ENCODE data around the gene ENTPD8. TPM values are rescaled to one million over a fixed set of nuclear protein-coding genes. Genes with fewer than 3 reads are reported as not detected.

Gene ENTPD8
- total and polyA plus RNA-seq, 3 experiments from 2014 or later, result not detected

DNA sequence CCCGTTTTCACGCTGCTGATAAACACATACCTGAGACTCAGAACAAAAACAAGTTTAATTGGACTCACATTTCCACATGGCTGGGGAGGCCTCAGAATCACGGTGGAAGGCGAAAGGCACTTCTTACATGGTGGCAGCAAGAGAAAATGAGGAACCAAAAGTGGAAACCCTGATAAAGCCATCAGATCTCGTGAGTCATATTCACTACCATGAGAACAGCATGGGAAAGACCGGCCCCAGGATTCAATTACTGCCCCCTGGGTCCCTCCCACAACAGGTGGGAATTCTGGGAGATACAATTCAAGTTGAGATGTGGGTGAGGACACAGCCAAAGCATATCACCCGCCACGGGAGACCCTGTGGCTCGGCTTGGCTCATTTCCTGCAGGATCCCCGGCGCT lies 38.4 kb downstream of the ENTPD8 start:
- peaks cover 4 to 9% (median 8%) of the 10 kb centered on the region in 3 donors for H3K4me1 Mint-ChIP-seq
- CTCF ChIA-PET, result no interaction called here
- no peak for DNase-seq
- peaks cover 0 to 10% (median 9%) of the 10 kb centered on the region in 3 donors for H3K36me3 Mint-ChIP-seq
- Histone ChIP-seq H3K27ac (ENCODE audit: low read depth, low read length) (no peak overlapping the region), H3K9me3 (ENCODE audit: low read length) (no peaks in the 10 kb centered on the region), H3K36me3 (ENCODE audit: insufficient read depth, low read length) (no peaks in the 10 kb centered on the region), H3K4me1 (ENCODE audit: insufficient read depth, low read length) (peaks cover 6% of the 10 kb centered on the region), H3K4me3 (ENCODE audit: low read length) (no peak overlapping the region), H3K27me3 (ENCODE audit: insufficient read depth, low read length, poor library complexity, severe bottlenecking) (no peaks in the 10 kb centered on the region)
- H3K9me3 Mint-ChIP-seq, result no peaks in the 10 kb centered on the region
- H3K4me3 Mint-ChIP-seq, result no peak overlapping the region
- peaks cover 0 to 2% of the 10 kb centered on the region in 2 donors for H3K27me3 Mint-ChIP-seq
- no peak overlapping the region for H3K27ac Mint-ChIP-seq
- POLR2A ChIA-PET, result no interaction called here

DNA sequence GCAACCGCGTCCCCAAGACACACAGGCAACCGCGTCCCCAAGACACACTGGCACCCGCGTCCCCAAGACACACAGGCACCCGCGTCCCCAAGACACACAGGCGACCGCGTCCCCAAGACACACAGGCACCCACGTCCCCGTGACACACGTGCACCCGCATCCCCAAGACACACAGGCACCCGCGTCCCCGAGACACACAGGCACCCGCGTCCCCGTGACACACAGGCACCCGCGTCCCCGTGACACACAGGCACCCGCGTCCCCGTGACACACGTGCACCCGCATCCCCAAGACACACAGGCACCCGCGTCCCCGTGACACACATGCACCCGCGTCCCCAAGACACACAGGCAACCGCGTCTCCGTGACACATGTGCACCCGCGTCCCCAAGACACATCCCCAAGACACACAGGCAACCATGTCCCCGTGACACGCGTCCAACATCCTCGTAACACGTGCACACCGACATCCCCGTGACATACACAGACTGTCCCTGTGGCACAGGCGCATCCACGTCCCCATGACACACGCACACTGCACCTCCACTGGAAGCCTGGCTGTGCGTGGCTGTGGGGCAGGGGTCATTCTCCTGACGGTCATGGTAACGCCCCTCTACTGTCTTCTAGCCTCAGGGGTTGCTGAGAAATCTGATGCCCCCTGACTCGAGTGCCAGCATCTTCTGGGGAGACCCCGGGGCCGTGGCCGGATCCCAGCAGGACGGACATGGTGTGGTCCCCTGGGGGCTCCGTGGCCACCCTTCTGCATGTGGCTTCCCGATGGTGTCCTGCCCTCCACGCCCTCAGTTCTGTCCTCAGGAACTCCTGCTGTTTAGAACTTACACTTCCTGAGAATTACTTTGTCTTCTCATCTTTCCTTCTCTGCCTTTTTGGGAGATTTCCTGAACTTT lies 42.3 kb downstream of the ENTPD8 start:
- Histone ChIP-seq H3K9me3 (ENCODE audit: low read length) (no peaks in the 10 kb centered on the region), H3K27me3 (ENCODE audit: insufficient read depth, low read length, poor library complexity, severe bottlenecking) (no peaks in the 10 kb centered on the region), H3K27ac (ENCODE audit: low read depth, low read length) (no peak overlapping the region), H3K4me3 (ENCODE audit: low read length) (no peak overlapping the region), H3K36me3 (ENCODE audit: insufficient read depth, low read length) (no peaks in the 10 kb centered on the region), H3K4me1 (ENCODE audit: insufficient read depth, low read length) (no peaks in the 10 kb centered on the region)
- no peak for DNase-seq
- no peak overlapping the region for H3K27ac Mint-ChIP-seq
- H3K36me3 Mint-ChIP-seq, result peaks cover 0 to 15% (median 10%) of the 10 kb centered on the region in 3 donors
- H3K9me3 Mint-ChIP-seq, result no peaks in the 10 kb centered on the region
- H3K27me3 Mint-ChIP-seq, result no peaks in the 10 kb centered on the region
- H3K4me1 Mint-ChIP-seq, result peaks cover 6 to 15% (median 7%) of the 10 kb centered on the region in 3 donors
- ChIA-PET CTCF (no interaction called here), POLR2A (no interaction called here)
- H3K4me3 Mint-ChIP-seq, result no peak overlapping the region

DNA sequence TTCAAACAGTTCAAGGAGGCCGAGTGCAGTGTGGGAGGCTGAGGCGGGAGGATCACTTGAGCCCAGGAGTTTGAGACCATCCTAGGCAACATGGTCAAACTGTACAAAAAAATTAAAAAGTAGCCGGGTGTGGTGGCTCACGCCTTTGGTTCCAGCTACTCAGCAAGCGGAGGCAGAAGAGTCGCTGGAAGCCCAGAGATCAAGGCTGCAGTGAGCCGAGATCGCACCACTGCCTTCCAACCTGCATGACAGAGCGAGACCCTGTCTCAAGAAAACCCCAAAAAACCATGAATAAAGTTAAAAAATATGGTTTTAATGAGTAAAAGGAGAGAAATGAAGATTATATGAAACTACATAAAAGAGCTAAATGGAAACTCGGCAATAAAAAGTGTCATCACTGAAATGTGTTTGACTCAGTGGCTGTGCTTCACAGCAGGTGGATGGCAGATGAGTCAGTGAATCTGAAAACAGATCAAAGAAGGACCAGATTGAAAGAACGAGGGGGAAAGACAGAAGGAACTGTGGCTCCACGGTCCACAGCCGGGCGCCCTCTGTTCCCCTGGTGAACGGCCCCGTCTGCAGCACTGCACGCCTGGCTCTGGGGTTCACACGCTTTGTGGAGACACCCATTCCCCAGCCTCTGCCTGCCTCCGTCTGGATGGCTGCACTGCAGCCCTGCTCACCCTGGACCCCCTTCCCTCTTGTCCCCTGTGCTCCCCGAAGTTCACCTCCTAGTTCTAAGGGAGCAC lies 43.3 kb downstream of the ENTPD8 start:
- peaks cover 6 to 15% (median 7%) of the 10 kb centered on the region in 3 donors for H3K4me1 Mint-ChIP-seq
- H3K4me3 Mint-ChIP-seq, result no peak overlapping the region
- no peaks in the 10 kb centered on the region for H3K27me3 ChIP-seq (ENCODE audit: insufficient read depth, low read length, poor library complexity, severe bottlenecking)
- H3K27ac Mint-ChIP-seq, result no peak overlapping the region
- no peak overlapping the region for H3K27ac ChIP-seq (ENCODE audit: low read depth, low read length)
- peaks cover 0 to 15% (median 10%) of the 10 kb centered on the region in 3 donors for H3K36me3 Mint-ChIP-seq
- no peaks in the 10 kb centered on the region for H3K9me3 Mint-ChIP-seq
- no peak for DNase-seq
- ChIA-PET CTCF (no interaction called here), POLR2A (no interaction called here)
- no peak overlapping the region for H3K4me3 ChIP-seq (ENCODE audit: low read length)
- no peaks in the 10 kb centered on the region for H3K4me1 ChIP-seq (ENCODE audit: insufficient read depth, low read length)
- H3K9me3 ChIP-seq (ENCODE audit: low read length), result no peaks in the 10 kb centered on the region
- H3K36me3 ChIP-seq (ENCODE audit: insufficient read depth, low read length), result no peaks in the 10 kb centered on the region
- H3K27me3 Mint-ChIP-seq, result no peaks in the 10 kb centered on the region

DNA sequence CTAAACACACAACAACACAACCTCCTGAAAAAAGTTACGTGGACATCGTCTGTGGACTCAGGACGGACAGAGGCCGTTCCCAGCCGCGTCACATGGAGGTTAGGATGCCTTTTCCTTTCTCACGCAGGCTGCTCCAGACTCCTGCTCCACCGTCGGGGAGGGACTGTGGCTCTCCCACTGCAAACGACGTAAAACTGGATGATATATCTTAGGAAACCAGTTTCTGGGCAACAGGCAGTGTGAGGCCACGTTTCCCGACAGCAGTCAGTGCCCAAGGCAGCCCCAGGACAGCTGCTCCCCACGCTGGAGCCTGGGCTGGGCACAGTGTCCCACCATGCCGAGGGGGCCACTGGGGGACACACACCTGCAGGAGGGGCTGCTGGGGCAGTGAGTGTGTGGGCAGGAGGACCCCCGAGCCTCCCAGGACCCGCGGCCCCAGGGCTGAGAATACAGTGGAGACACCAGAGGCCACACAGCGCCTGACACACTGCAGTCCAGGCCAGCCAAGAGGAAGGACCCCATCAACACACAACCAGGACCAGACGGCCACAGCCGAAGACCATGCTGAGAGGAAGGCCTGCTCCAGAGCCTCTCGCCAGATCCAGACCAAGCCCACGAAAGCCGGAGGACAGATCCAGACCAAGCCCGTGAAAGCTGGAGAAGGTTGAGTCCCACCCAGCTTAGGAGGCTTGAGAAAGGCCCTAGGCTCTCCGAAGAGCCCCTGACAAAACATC lies 44.4 kb downstream of the ENTPD8 start:
- Mint-ChIP-seq H3K4me1 (peaks cover 6 to 15% (median 7%) of the 10 kb centered on the region in 3 donors), H3K9me3 (no peaks in the 10 kb centered on the region), H3K36me3 (peaks cover 0 to 16% (median 3%) of the 10 kb centered on the region in 3 donors), H3K27ac (no peak overlapping the region), H3K4me3 (no peak overlapping the region), H3K27me3 (no peaks in the 10 kb centered on the region)
- H3K27ac ChIP-seq (ENCODE audit: low read depth, low read length), result no peak overlapping the region
- H3K4me1 ChIP-seq (ENCODE audit: insufficient read depth, low read length), result no peaks in the 10 kb centered on the region
- H3K9me3 ChIP-seq (ENCODE audit: low read length), result no peaks in the 10 kb centered on the region
- no peak for DNase-seq
- ChIA-PET POLR2A (no interaction called here), CTCF (no interaction called here)
- no peak overlapping the region for H3K4me3 ChIP-seq (ENCODE audit: low read length)
- H3K36me3 ChIP-seq (ENCODE audit: insufficient read depth, low read length), result no peaks in the 10 kb centered on the region
- no peaks in the 10 kb centered on the region for H3K27me3 ChIP-seq (ENCODE audit: insufficient read depth, low read length, poor library complexity, severe bottlenecking)

DNA sequence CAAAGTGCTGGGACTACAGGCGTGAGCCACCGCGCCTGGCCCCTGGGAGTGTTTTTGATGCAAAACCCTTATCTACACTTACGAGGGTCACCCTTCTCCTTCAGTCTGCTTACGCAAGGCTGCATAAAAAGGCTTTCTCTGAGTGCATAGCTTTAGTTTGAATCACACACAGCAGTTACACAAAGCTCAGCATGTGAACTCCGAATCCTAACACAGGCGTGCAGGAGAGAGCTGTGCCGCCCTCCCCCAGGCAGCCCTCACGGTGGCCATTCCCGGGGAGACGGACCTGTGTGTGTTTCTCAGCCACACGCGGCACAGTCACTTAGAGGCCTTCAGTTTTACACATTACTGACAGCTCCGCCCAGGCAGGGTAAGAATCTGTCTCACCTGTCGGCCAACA lies 44.9 kb downstream of the ENTPD8 start:
- CTCF ChIA-PET, result no interaction called here
- H3K9me3 ChIP-seq (ENCODE audit: low read length), result no peaks in the 10 kb centered on the region
- no peaks in the 10 kb centered on the region for H3K36me3 ChIP-seq (ENCODE audit: insufficient read depth, low read length)
- no peaks in the 10 kb centered on the region for H3K27me3 Mint-ChIP-seq
- no peak overlapping the region for H3K27ac ChIP-seq (ENCODE audit: low read depth, low read length)
- POLR2A ChIA-PET, result no interaction called here
- H3K4me1 Mint-ChIP-seq, result peaks cover 6 to 15% (median 7%) of the 10 kb centered on the region in 3 donors
- no peak overlapping the region for H3K4me3 ChIP-seq (ENCODE audit: low read length)
- no peaks in the 10 kb centered on the region for H3K4me1 ChIP-seq (ENCODE audit: insufficient read depth, low read length)
- H3K4me3 Mint-ChIP-seq, result no peak overlapping the region
- H3K36me3 Mint-ChIP-seq, result peaks cover 0 to 18% (median 3%) of the 10 kb centered on the region in 3 donors
- no peaks in the 10 kb centered on the region for H3K27me3 ChIP-seq (ENCODE audit: insufficient read depth, low read length, poor library complexity, severe bottlenecking)
- DNase-seq, result no peak
- H3K27ac Mint-ChIP-seq, result no peak overlapping the region
- H3K9me3 Mint-ChIP-seq, result no peaks in the 10 kb centered on the region

DNA sequence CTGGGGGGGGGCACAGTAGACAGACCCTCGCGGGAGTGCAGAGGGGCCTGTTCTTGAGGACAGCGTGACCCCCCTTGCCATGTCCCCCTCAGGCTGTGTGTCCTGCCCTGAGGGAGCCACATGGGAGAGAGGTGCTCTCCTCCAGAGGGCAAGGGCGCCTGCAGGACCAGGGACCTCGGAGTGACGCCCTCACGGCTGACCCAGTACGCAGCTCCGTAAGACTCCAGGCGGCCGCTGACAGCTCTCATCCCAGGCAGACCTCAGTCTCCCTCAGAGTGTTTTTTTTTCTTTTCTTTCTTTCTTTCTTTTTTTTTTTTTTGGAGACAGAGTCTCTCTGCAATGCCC lies 45.5 kb downstream of the ENTPD8 start:
- CTCF ChIA-PET, result no interaction called here
- peaks cover 6 to 15% (median 7%) of the 10 kb centered on the region in 3 donors for H3K4me1 Mint-ChIP-seq
- peaks cover 0 to 18% (median 3%) of the 10 kb centered on the region in 3 donors for H3K36me3 Mint-ChIP-seq
- Histone ChIP-seq H3K4me1 (ENCODE audit: insufficient read depth, low read length) (no peaks in the 10 kb centered on the region), H3K27me3 (ENCODE audit: insufficient read depth, low read length, poor library complexity, severe bottlenecking) (no peaks in the 10 kb centered on the region), H3K36me3 (ENCODE audit: insufficient read depth, low read length) (no peaks in the 10 kb centered on the region), H3K27ac (ENCODE audit: low read depth, low read length) (no peak overlapping the region), H3K4me3 (ENCODE audit: low read length) (no peak overlapping the region), H3K9me3 (ENCODE audit: low read length) (no peaks in the 10 kb centered on the region)
- no peak overlapping the region for H3K4me3 Mint-ChIP-seq
- H3K27me3 Mint-ChIP-seq, result no peaks in the 10 kb centered on the region
- POLR2A ChIA-PET, result interaction anchor here (0.5 kb wide), 1 partner anchor 18 kb away, joined by 3 read pairs; no protein-coding TSS in a partner anchor
- H3K9me3 Mint-ChIP-seq, result no peaks in the 10 kb centered on the region
- DNase-seq, result no peak
- H3K27ac Mint-ChIP-seq, result no peak overlapping the region

DNA sequence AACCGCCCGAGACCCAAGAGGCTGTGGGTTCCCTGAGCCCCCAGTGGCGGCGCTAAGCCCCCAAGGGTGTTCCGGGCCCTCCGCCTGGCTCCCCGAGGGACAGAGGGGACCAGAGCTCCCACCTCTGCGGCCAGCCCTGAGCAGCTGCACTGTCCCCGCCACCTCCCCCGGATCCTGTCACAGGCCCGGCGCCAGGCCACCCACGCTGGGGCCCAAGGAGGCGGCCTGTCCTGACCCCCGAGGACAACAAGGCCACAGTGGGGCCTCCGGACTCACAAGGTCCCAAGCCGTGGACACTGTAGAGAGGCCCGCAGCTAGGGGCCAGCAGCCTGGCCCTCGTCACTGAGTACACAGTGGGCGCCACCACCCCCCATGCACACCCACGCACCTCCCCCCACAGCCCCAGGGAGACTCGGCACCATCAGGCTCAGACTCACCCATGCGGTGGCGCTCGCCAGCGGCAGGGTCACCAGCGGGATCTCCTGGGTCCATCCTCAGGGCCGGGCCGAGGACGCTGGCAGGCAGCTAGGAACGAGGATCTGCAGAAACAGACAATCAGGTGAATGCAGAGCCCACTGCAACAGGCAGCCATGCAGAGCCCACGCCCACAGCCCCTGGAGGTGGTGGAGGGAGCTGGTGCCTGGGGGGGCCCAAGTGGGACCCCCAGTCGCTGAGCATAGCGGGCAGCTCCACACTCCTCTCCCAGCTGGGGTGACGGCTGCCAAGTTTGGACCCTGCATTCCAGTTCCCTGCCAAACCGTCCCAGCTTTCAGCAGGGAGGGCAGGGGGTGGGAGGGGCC lies 46.1 kb downstream of the ENTPD8 start:
- no peak overlapping the region for H3K4me3 ChIP-seq (ENCODE audit: low read length)
- H3K4me1 Mint-ChIP-seq, result peaks cover 10 to 11% (median 10%) of the 10 kb centered on the region in 3 donors
- H3K27ac Mint-ChIP-seq, result no peak overlapping the region
- H3K27me3 ChIP-seq (ENCODE audit: insufficient read depth, low read length, poor library complexity, severe bottlenecking), result no peaks in the 10 kb centered on the region
- no peaks in the 10 kb centered on the region for H3K9me3 ChIP-seq (ENCODE audit: low read length)
- H3K36me3 Mint-ChIP-seq, result peaks cover 0 to 19% (median 1%) of the 10 kb centered on the region in 3 donors
- no peak for DNase-seq
- no peak overlapping the region for H3K4me3 Mint-ChIP-seq
- ChIA-PET CTCF (no interaction called here), POLR2A (interaction anchor here (0.5 kb wide), 1 partner anchor 19 kb away, joined by 3 read pairs; no protein-coding TSS in a partner anchor)
- H3K4me1 ChIP-seq (ENCODE audit: insufficient read depth, low read length), result no peaks in the 10 kb centered on the region
- no peak overlapping the region for H3K27ac ChIP-seq (ENCODE audit: low read depth, low read length)
- H3K27me3 Mint-ChIP-seq, result no peaks in the 10 kb centered on the region
- no peaks in the 10 kb centered on the region for H3K36me3 ChIP-seq (ENCODE audit: insufficient read depth, low read length)
- no peaks in the 10 kb centered on the region for H3K9me3 Mint-ChIP-seq
